ENCODE measurements around the gene MACROD2. TPM values are rescaled to one million over a fixed set of nuclear protein-coding genes. Genes with fewer than 3 reads are reported as not detected.

Gene MACROD2
- total RNA-seq, 2 donors from 2014 or later = not detected

DNA sequence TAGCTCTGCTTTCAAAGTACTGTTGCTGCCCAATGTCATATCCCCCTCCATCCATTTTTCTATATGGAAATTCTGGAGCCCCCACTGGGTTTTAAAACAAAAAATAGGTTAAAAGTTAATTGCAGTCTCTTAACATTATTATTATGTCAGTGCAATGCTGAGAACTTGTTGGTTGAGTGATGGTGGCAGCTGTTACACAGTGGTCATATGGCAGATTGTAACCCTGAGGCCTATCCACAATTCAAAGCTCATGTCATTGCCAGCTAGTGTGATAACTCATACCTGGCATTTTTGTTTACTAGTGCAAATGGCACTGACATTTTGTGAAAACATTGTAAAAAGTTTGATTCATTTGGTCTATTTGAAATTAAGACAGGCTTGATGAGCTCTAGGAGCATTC, 647.8 kb downstream of the MACROD2 start:
- no peak overlapping the region for H3K4me3 Mint-ChIP-seq
- H3K27ac Mint-ChIP-seq = no peak overlapping the region
- no peaks in the 10 kb centered on the region for H3K4me1 Mint-ChIP-seq (ENCODE audit: low read depth)
- DNase-seq = no peak
- H3K9me3 Mint-ChIP-seq = peaks cover 6 to 7% of the 10 kb centered on the region in 2 donors
- no peak for ATAC-seq (replicated peaks in 1 of 2)
- H3K27me3 Mint-ChIP-seq (ENCODE audit: low read depth) = no peaks in the 10 kb centered on the region
- H3K36me3 Mint-ChIP-seq (ENCODE audit: insufficient read depth in 2 of 2) = no peaks in the 10 kb centered on the region

GRCh38 chr20:14643556-14643955, 648.2 kb downstream of the MACROD2 start:
- no peak overlapping the region for H3K4me3 Mint-ChIP-seq
- no peaks in the 10 kb centered on the region for H3K27me3 Mint-ChIP-seq (ENCODE audit: low read depth)
- no peak overlapping the region for H3K27ac Mint-ChIP-seq
- no peaks in the 10 kb centered on the region for H3K4me1 Mint-ChIP-seq (ENCODE audit: low read depth)
- ATAC-seq (replicated peaks in 1 of 2) (no peak), DNase-seq (no peak)
- H3K36me3 Mint-ChIP-seq (ENCODE audit: insufficient read depth in 2 of 2) = no peaks in the 10 kb centered on the region
- peaks cover 6 to 7% of the 10 kb centered on the region in 2 donors for H3K9me3 Mint-ChIP-seq

DNA sequence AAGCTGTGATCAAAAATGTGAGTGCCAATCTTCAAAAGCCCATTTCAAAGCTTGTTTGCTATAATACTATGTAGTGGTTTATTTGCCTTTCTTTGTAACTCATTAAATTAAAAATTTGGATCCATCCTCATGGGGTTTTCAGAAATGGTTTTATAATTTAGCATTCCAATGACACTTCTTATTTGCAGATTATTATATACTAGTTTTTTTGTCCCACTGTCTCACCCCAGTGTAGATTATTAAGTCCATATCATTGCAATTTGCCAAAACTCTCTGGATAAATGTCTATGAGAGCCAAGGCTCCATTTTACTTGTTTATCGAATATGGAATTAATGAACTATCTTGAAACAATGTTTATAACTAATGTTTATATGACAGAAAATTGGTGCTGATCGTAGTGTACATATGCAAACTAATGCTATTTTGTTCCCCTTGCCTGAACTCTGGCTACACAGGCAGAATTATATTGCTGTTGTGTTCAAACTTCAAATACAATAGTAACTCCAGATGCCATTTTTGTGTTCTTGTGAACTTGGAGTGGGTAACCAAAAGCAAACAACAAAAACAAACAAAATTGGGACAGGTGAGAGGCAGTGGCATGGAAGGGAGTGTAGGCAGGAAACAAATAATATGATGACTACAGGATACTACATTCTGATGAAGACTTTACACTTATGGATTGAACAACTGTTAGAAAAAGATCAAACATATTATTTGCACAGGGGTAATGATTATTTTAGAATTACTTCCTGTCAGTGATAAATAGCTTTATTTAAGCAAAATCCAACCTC, 649.2 kb downstream of the MACROD2 start:
- no peaks in the 10 kb centered on the region for H3K4me1 Mint-ChIP-seq (ENCODE audit: low read depth)
- DNase-seq = no peak

GRCh38 chr20:14647016-14647415, 651.7 kb downstream of the MACROD2 start:
- ATAC-seq (replicated peaks in 1 of 2) (no peak), DNase-seq (no peak)
- Mint-ChIP-seq H3K4me3 (no peak overlapping the region), H3K4me1 (ENCODE audit: low read depth) (no peaks in the 10 kb centered on the region), H3K27me3 (ENCODE audit: low read depth) (no peaks in the 10 kb centered on the region), H3K36me3 (ENCODE audit: insufficient read depth in 2 of 2) (peaks cover 0 to 1% of the 10 kb centered on the region in 2 donors), H3K27ac (no peak overlapping the region), H3K9me3 (peaks cover 4 to 7% of the 10 kb centered on the region in 2 donors)

More for the DNA sequence above, 649.2 kb downstream of the MACROD2 start:
- Mint-ChIP-seq H3K4me3 (no peak overlapping the region), H3K9me3 (peaks cover 6 to 7% of the 10 kb centered on the region in 2 donors), H3K27me3 (ENCODE audit: low read depth) (no peaks in the 10 kb centered on the region), H3K36me3 (ENCODE audit: insufficient read depth in 2 of 2) (no peaks in the 10 kb centered on the region), H3K27ac (no peak overlapping the region)
- ATAC-seq (replicated peaks in 1 of 2) = no peak

DNA sequence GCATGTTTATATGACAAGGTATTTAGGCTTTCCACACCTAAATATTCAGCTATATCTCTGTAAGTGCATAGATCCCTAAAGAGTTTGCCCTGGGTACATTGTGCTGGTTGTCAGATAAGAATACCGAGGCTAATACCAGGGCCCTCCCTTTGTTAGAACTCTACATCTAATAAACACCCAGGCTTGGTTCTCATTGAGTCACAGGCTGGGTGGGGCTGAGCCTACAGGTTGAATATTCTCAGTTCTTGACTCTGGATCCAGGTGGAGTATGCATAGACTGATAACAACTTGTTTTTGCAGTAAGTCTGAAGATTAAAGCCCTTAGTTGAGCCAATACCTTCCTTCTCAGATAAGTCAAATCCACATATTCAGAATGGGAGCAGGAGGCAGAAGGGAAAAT, 654.3 kb downstream of the MACROD2 start:
- peaks cover 0 to 10% of the 10 kb centered on the region in 2 donors for H3K9me3 Mint-ChIP-seq
- H3K27ac Mint-ChIP-seq = no peak overlapping the region
- no peak overlapping the region for H3K4me3 Mint-ChIP-seq
- peaks cover 0 to 1% of the 10 kb centered on the region in 2 donors for H3K36me3 Mint-ChIP-seq (ENCODE audit: insufficient read depth in 2 of 2)
- H3K4me1 Mint-ChIP-seq (ENCODE audit: low read depth) = no peaks in the 10 kb centered on the region
- no peak for DNase-seq
- no peaks in the 10 kb centered on the region for H3K27me3 Mint-ChIP-seq (ENCODE audit: low read depth)
- ATAC-seq (replicated peaks in 1 of 2) = no peak

DNA sequence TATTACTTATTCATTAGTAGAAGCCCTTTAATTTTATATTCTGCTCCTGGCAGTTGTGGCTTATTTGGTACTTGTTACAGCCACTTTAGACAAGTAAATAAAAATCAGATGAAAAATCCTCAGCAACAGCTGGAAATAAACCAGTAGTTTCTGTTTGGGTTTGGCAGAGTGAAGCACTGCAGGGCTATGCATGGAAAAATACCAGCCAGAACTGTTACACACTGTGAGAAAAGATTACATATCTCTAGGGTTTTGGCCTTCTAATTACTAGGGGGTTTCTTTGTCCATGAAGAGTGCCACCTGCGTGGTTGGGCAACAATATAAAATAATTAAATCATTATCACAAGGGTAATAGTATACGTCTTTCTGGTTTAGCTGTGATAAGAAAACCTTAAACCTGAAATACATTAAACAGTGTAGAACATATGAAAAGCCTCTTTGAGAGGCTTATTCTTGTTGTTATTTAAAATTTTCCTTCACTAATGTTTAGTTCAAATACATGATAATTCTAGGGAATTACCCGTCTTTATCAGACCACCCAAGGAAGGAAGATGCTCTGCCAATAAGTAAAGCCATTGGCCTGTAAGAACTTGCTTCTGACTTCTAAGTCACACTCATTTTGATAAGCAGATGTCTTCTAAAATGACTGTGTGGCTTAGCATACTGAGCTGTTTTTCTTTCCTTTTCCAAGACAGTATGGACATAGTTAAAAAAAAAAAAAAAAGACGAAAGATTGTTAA, 662.1 kb downstream of the MACROD2 start:
- no peak for DNase-seq
- no peaks in the 10 kb centered on the region for H3K27me3 Mint-ChIP-seq (ENCODE audit: low read depth)
- H3K36me3 Mint-ChIP-seq (ENCODE audit: insufficient read depth in 2 of 2) = no peaks in the 10 kb centered on the region
- no peak overlapping the region for H3K4me3 Mint-ChIP-seq
- no peaks in the 10 kb centered on the region for H3K4me1 Mint-ChIP-seq (ENCODE audit: low read depth)
- ATAC-seq (replicated peaks in 1 of 2) = no peak
- H3K27ac Mint-ChIP-seq = no peak overlapping the region
- H3K9me3 Mint-ChIP-seq = peaks cover 9 to 11% of the 10 kb centered on the region in 2 donors

DNA sequence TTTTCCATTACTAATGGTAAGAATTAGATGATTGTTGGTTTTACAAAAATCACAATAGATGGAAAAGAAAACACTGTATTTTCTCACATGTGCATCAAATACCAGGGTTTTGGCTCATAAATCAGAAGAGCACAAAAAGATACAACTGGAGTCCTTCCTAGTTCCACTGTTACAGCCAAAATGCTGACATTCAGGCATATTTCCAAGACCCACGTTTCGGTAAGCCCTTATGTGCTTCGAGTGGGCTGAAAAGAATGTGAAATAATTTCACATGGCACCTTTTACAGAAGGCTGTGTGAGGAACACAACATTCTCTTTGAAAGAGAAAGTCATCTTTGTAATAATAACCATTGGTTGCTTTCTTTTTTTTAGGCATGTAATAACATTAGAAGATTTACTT, 668.8 kb downstream of the MACROD2 start:
- Mint-ChIP-seq H3K4me1 (ENCODE audit: low read depth) (no peaks in the 10 kb centered on the region), H3K27ac (no peak overlapping the region), H3K27me3 (ENCODE audit: low read depth) (no peaks in the 10 kb centered on the region), H3K9me3 (peaks cover 3 to 10% of the 10 kb centered on the region in 2 donors), H3K36me3 (ENCODE audit: insufficient read depth in 2 of 2) (no peaks in the 10 kb centered on the region), H3K4me3 (no peak overlapping the region)
- no peak for ATAC-seq (replicated peaks in 1 of 2)
- no peak for DNase-seq

GRCh38 chr20:14666696-14667095, 671.4 kb downstream of the MACROD2 start:
- Mint-ChIP-seq H3K27ac (no peak overlapping the region), H3K4me3 (no peak overlapping the region), H3K4me1 (ENCODE audit: low read depth) (no peaks in the 10 kb centered on the region), H3K27me3 (ENCODE audit: low read depth) (no peaks in the 10 kb centered on the region), H3K36me3 (ENCODE audit: insufficient read depth in 2 of 2) (no peaks in the 10 kb centered on the region), H3K9me3 (peaks cover 0 to 6% of the 10 kb centered on the region in 2 donors)
- no peak for ATAC-seq (replicated peaks in 1 of 2)
- no peak for DNase-seq

DNA sequence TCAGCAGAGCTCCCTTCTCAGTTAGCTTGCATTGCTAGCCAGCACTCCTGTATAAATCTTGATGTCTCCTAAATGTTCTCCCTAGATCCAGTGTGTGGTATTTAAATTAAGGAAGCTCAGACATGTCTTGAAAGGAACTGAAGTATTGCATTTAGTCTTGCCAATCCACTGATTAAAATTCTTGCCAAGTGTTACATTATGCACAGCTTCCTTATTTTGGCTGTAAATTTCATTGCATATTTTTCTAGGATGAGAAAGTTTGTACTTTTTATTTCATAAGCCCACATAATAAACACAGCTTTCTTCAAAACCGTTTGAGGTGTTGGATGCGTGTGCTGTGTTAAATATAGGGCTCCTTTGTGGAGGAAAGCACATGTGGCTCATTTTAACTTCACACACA, 671.9 kb downstream of the MACROD2 start:
- Mint-ChIP-seq H3K27ac (no peak overlapping the region), H3K4me1 (ENCODE audit: low read depth) (no peaks in the 10 kb centered on the region), H3K4me3 (no peak overlapping the region), H3K27me3 (ENCODE audit: low read depth) (no peaks in the 10 kb centered on the region), H3K9me3 (peaks cover 0 to 3% of the 10 kb centered on the region in 2 donors), H3K36me3 (ENCODE audit: insufficient read depth in 2 of 2) (no peaks in the 10 kb centered on the region)
- DNase-seq = no peak
- no peak for ATAC-seq (replicated peaks in 1 of 2)

DNA sequence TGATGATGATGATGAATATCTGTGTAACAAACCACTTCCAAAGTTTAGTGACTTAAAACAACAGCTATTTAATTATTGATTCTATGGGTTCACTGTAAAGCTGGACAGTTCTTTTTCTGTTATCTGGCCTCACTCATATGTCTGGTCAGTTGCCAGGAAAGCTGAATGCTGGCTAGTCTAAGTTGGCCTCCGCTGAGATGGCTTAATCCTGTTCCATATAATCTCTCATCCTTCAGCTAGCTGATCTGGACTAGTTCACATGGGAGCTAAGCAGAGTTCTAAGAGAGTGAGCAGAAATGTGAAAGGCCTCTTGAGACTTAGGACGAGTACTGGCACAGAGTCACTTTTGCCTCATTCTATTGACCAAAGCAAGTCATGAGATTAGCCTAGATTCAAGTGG, 676.8 kb downstream of the MACROD2 start:
- Mint-ChIP-seq H3K9me3 (peaks cover 5 to 12% of the 10 kb centered on the region in 2 donors), H3K36me3 (ENCODE audit: insufficient read depth in 2 of 2) (peaks cover 0 to 2% of the 10 kb centered on the region in 2 donors), H3K4me3 (no peak overlapping the region), H3K27me3 (ENCODE audit: low read depth) (no peaks in the 10 kb centered on the region), H3K4me1 (ENCODE audit: low read depth) (no peaks in the 10 kb centered on the region), H3K27ac (no peak overlapping the region)
- DNase-seq = no peak
- no peak for ATAC-seq (replicated peaks in 1 of 2)

GRCh38 chr20:14673164-14673563, 677.8 kb downstream of the MACROD2 start:
- H3K27me3 Mint-ChIP-seq (ENCODE audit: low read depth) = no peaks in the 10 kb centered on the region
- H3K4me1 Mint-ChIP-seq (ENCODE audit: low read depth) = no peaks in the 10 kb centered on the region
- ATAC-seq (replicated peaks in 1 of 2) = no peak
- H3K36me3 Mint-ChIP-seq (ENCODE audit: insufficient read depth in 2 of 2) = peaks cover 0 to 2% of the 10 kb centered on the region in 2 donors
- no peak overlapping the region for H3K4me3 Mint-ChIP-seq
- peaks cover 5 to 12% of the 10 kb centered on the region in 2 donors for H3K9me3 Mint-ChIP-seq
- H3K27ac Mint-ChIP-seq = no peak overlapping the region
- no peak for DNase-seq

- ATAC-seq (replicated peaks in 1 of 2) (no peak), DNase-seq (no peak)
- H3K4me1 Mint-ChIP-seq (ENCODE audit: low read depth) = no peaks in the 10 kb centered on the region
- peaks cover 0 to 2% of the 10 kb centered on the region in 2 donors for H3K36me3 Mint-ChIP-seq (ENCODE audit: insufficient read depth in 2 of 2)
- no peak overlapping the region for H3K4me3 Mint-ChIP-seq
- H3K27ac Mint-ChIP-seq = no peak overlapping the region
- H3K27me3 Mint-ChIP-seq (ENCODE audit: low read depth) = no peaks in the 10 kb centered on the region
- peaks cover 8 to 20% of the 10 kb centered on the region in 2 donors for H3K9me3 Mint-ChIP-seq
Observed at GRCh38 chr20:14677455-14677854, 682.1 kb downstream of the MACROD2 start.

DNA sequence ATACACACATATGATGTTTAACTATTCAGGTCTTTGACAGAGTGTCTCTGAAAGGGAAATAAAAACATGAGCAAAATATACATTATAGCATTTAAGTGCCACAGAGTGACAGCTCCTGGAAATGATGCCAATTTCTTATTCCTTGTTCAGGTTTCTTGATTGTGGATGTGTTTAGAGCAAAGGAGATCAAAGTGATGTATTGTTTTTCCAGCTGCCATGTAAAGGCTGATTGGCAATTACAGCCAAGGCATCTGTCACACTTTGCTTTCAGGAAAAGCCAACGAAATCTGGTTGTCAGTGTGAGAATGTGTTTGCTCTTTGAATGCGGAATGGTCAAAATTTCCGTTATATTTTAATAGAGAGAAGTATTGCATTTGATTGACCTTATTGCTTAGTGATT, 689.9 kb downstream of the MACROD2 start:
- Mint-ChIP-seq H3K36me3 (ENCODE audit: insufficient read depth in 2 of 2) (no peaks in the 10 kb centered on the region), H3K4me3 (no peak overlapping the region), H3K27ac (no peak overlapping the region), H3K4me1 (ENCODE audit: low read depth) (no peaks in the 10 kb centered on the region), H3K27me3 (ENCODE audit: low read depth) (no peaks in the 10 kb centered on the region), H3K9me3 (peaks cover 5% of the 10 kb centered on the region in 2 donors)
- DNase-seq (no peak), ATAC-seq (replicated peaks in 1 of 2) (no peak)

All from activated T-cell treated with anti-CD3 and anti-CD28 coated beads, Interleukin-2, amount 50 U/mL, for 72 hours (primary cell).